ENCODE data around the gene VTI1A.

Gene VTI1A

GRCh38 chr10:112750427-112751167 is 303.6 kb downstream of the VTI1A start:
- DNase-seq (ENCODE audit: low read depth), result no peak
- TF ChIP-seq CTCF (IDR thresholded peaks at IDR 0.05; ENCODE audit: control insufficient read depth, insufficient read depth, low read depth, low read length, missing control alignments), result no peak
- H3K4me3 ChIP-seq (ENCODE audit: control insufficient read depth, low read depth, low read length), result no peak overlapping the region

DNA sequence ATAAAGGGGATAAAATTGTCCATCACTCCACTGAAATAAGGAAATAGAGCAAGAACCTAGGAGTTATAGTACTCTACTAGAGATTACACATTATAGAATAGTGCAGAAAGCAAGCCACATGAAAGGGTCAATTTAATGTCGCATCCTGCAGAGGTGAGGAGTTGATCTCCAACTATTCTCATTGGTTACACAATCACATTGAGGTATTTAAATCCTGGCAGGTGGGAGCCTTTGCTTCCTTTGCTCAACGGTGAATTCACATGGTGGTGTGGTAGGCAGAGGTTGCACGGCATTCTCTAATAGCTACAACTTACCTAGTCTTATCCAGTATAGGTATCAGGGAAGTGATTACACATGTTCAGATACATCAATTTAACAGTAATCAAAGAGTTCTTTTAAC is 304.6 kb downstream of the VTI1A start:
- TF ChIP-seq CTCF (IDR thresholded peaks at IDR 0.05; ENCODE audit: control insufficient read depth, insufficient read depth, low read depth, low read length, missing control alignments), result no peak
- DNase-seq (ENCODE audit: low read depth), result no peak
- H3K4me3 ChIP-seq (ENCODE audit: control insufficient read depth, low read depth, low read length), result no peak overlapping the region

DNA sequence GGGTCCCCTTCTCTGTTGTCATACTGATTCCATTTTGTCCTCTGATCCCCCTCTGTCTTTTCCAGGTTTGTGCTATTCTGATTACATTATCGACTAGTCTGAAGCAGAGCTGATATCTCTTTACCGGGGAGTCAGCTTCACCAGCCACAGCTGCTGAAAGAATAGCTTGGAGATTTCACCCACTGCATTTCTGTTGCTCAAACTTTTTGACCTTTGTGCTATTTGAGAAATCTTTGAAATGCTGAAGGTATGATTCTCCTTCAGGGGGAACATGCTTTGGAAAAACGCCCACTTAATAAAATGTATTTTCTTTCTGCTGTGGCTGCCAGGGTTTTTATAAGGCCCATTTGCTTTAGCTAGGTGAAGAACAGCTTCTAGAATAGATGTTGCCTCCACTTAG is 305.3 kb downstream of the VTI1A start:
- no peak overlapping the region for H3K4me3 ChIP-seq (ENCODE audit: control insufficient read depth, low read depth, low read length)
- TF ChIP-seq CTCF (IDR thresholded peaks at IDR 0.05; ENCODE audit: control insufficient read depth, insufficient read depth, low read depth, low read length, missing control alignments), result no peak
- DNase-seq (ENCODE audit: low read depth), result no peak

DNA sequence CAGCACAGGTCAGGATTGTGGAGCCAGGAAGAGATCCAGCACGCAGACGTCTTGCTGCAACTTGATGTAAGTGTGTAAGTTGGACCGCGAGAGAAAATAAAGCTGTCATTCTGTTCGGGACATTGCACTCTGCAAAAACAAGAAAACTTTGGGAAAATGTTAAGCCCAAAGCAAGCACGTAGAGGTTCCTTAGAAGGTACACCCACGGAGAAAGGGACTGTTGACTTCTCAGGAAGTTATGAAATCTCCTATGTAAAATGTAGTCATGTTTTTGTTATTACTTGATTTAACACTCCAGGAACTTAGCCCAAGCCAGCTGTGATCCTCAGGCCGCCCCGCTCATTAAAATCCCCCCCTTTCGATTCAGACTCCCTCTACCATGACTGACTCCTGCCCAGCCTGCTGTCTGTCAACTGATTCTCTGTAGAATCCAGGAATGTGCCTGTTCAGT is 307.0 kb downstream of the VTI1A start:
- H3K4me3 ChIP-seq (ENCODE audit: control insufficient read depth, low read depth, low read length), result no peak overlapping the region
- no peak for TF ChIP-seq CTCF (IDR thresholded peaks at IDR 0.05; ENCODE audit: control insufficient read depth, insufficient read depth, low read depth, low read length, missing control alignments)
- no peak for DNase-seq (ENCODE audit: low read depth)

- no peak for TF ChIP-seq CTCF (IDR thresholded peaks at IDR 0.05; ENCODE audit: control insufficient read depth, insufficient read depth, low read depth, low read length, missing control alignments)
- no peak for DNase-seq (ENCODE audit: low read depth)
- H3K4me3 ChIP-seq (ENCODE audit: control insufficient read depth, low read depth, low read length), result no peak overlapping the region
Measured at GRCh38 chr10:112755446-112756234, 308.6 kb downstream of the VTI1A start.

DNA sequence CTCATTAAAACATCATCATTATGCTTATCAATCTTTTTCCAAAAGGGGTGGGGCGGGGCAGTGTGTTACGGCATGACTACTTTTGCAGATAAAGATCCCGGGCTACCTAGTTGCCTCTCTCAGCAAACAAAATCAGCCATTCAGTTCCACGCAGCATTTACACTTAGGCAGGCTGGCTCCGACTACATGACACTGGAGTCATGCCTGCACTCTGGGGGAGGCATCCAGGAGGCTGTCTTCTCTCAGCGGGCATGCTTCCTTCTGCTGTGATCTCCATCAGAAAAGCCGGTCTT is 309.2 kb downstream of the VTI1A start:
- TF ChIP-seq CTCF (IDR thresholded peaks at IDR 0.05; ENCODE audit: control insufficient read depth, insufficient read depth, low read depth, low read length, missing control alignments), result no peak
- H3K4me3 ChIP-seq (ENCODE audit: control insufficient read depth, low read depth, low read length), result no peak overlapping the region
- DNase-seq (ENCODE audit: low read depth), result no peak
